ENCODE measurements around the gene GPR15. TPM values are rescaled to one million over a fixed set of nuclear protein-coding genes. Genes with fewer than 3 reads are reported as not detected.

The GPR15 gene
- total and polyA plus RNA-seq, 10 of the 15 experiments (the other 5 are each of a cell fraction or from before 2014, with no cell fraction given), result 70.7 to 150 (median 115) TPM

DNA sequence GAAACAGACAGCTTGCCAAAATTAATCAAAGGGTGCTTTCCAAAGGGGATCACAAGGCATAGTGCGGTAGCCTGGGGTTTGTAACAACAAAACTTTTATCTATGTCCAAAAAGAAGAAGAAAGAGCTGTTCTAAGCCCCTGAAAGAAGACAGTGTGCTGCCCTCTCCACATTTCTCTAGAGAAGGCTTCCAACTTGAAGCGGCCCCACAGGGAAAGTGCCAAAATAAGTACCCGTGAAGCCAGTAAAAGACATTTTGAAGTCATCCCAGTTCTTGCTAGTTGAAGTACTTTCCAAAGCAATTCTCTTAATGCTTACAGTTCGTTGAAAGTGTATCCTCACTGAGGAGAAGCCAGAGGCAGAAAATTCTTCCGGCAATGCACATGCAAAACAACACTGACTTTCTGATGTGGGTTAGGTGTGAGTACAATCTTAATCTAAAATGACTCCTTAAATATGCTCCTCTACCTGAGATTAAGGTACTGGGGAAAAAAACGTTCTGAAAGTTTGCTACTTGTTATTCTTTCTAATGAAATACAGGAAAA, 21.3 kb downstream of the GPR15 start (continued):
- TF ChIP-seq ETV6 (conservative IDR thresholded peaks at IDR 0.05 in 1 of 2, IDR thresholded peaks at IDR 0.05 in 1 of 2; ENCODE audit: borderline replicate concordance in 1 of 2, low read depth in 1 of 2) (no peak), TBL1XR1 (IDR thresholded peaks at IDR 0.05; ENCODE audit: low read depth, low read length) (no peak), MEF2A (IDR thresholded peaks at IDR 0.05; ENCODE audit: insufficient read depth, low read depth, low read length) (0 out of 2 replicates have a peak, but pooled peaks have one; percentile 2), SP1 (IDR thresholded peaks at IDR 0.05; ENCODE audit: low read depth, low read length) (no peak), PAX8 (IDR thresholded peaks at IDR 0.05) (no peak), JUND (IDR thresholded peaks at IDR 0.05; ENCODE audit: low read depth, low read length) (no peak), ZNF622 (IDR thresholded peaks at IDR 0.05) (no peak), SREBF2 (IDR thresholded peaks at IDR 0.05; ENCODE audit: low read length) (no peak), CEBPB (IDR thresholded peaks at IDR 0.05; ENCODE audit: borderline replicate concordance in 1 of 2, low read depth in 2 of 2, low read length in 2 of 2) (no peak), MEF2B (IDR thresholded peaks at IDR 0.05; ENCODE audit: partially characterized antibody, poor library complexity, severe bottlenecking) (no peak), TCF3 (IDR thresholded peaks at IDR 0.05; ENCODE audit: borderline replicate concordance, insufficient read depth, low read depth, low read length) (no peak), BCL11A (IDR thresholded peaks at IDR 0.05; ENCODE audit: low read depth, low read length) (no peak), HDAC2 (IDR thresholded peaks at IDR 0.05) (no peak), POLR2A (IDR thresholded peaks at IDR 0.05; ENCODE audit: low read depth, low read length) (no peak), CHD1 (IDR thresholded peaks at IDR 0.05; ENCODE audit: low read depth, low read length) (0 out of 2 replicates have a peak, but pooled peaks have one; percentile 11), EGR1 (IDR thresholded peaks at IDR 0.05; ENCODE audit: borderline replicate concordance in 1 of 2, low read depth in 2 of 2, low read length in 2 of 2) (no peak), KDM1A (IDR thresholded peaks at IDR 0.05; ENCODE audit: borderline replicate concordance) (no peak)
- TF ChIP-seq, protein P1, sequence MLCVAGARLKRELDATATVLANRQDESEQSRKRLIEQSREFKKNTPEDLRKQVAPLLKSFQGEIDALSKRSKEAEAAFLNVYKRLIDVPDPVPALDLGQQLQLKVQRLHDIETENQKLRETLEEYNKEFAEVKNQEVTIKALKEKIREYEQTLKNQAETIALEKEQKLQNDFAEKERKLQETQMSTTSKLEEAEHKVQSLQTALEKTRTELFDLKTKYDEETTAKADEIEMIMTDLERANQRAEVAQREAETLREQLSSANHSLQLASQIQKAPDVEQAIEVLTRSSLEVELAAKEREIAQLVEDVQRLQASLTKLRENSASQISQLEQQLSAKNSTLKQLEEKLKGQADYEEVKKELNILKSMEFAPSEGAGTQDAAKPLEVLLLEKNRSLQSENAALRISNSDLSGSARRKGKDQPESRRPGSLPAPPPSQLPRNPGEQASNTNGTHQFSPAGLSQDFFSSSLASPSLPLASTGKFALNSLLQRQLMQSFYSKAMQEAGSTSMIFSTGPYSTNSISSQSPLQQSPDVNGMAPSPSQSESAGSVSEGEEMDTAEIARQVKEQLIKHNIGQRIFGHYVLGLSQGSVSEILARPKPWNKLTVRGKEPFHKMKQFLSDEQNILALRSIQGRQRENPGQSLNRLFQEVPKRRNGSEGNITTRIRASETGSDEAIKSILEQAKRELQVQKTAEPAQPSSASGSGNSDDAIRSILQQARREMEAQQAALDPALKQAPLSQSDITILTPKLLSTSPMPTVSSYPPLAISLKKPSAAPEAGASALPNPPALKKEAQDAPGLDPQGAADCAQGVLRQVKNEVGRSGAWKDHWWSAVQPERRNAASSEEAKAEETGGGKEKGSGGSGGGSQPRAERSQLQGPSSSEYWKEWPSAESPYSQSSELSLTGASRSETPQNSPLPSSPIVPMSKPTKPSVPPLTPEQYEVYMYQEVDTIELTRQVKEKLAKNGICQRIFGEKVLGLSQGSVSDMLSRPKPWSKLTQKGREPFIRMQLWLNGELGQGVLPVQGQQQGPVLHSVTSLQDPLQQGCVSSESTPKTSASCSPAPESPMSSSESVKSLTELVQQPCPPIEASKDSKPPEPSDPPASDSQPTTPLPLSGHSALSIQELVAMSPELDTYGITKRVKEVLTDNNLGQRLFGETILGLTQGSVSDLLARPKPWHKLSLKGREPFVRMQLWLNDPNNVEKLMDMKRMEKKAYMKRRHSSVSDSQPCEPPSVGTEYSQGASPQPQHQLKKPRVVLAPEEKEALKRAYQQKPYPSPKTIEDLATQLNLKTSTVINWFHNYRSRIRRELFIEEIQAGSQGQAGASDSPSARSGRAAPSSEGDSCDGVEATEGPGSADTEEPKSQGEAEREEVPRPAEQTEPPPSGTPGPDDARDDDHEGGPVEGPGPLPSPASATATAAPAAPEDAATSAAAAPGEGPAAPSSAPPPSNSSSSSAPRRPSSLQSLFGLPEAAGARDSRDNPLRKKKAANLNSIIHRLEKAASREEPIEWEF (IDR thresholded peaks at IDR 0.05; ENCODE audit: insufficient replicate concordance, low read depth, low read length), result no peak
- TF ChIP-seq, protein P2, sequence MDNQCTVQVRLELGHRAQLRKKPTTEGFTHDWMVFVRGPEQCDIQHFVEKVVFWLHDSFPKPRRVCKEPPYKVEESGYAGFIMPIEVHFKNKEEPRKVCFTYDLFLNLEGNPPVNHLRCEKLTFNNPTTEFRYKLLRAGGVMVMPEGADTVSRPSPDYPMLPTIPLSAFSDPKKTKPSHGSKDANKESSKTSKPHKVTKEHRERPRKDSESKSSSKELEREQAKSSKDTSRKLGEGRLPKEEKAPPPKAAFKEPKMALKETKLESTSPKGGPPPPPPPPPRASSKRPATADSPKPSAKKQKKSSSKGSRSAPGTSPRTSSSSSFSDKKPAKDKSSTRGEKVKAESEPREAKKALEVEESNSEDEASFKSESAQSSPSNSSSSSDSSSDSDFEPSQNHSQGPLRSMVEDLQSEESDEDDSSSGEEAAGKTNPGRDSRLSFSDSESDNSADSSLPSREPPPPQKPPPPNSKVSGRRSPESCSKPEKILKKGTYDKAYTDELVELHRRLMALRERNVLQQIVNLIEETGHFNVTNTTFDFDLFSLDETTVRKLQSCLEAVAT (IDR thresholded peaks at IDR 0.05), result peak; percentile 53
- TF ChIP-seq, protein P3, sequence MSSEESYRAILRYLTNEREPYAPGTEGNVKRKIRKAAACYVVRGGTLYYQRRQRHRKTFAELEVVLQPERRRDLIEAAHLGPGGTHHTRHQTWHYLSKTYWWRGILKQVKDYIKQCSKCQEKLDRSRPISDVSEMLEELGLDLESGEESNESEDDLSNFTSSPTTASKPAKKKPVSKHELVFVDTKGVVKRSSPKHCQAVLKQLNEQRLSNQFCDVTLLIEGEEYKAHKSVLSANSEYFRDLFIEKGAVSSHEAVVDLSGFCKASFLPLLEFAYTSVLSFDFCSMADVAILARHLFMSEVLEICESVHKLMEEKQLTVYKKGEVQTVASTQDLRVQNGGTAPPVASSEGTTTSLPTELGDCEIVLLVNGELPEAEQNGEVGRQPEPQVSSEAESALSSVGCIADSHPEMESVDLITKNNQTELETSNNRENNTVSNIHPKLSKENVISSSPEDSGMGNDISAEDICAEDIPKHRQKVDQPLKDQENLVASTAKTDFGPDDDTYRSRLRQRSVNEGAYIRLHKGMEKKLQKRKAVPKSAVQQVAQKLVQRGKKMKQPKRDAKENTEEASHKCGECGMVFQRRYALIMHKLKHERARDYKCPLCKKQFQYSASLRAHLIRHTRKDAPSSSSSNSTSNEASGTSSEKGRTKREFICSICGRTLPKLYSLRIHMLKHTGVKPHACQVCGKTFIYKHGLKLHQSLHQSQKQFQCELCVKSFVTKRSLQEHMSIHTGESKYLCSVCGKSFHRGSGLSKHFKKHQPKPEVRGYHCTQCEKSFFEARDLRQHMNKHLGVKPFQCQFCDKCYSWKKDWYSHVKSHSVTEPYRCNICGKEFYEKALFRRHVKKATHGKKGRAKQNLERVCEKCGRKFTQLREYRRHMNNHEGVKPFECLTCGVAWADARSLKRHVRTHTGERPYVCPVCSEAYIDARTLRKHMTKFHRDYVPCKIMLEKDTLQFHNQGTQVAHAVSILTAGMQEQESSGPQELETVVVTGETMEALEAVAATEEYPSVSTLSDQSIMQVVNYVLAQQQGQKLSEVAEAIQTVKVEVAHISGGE (CRISPR knock-in tag; IDR thresholded peaks at IDR 0.05), result no peak

Measured in GM12878 (cell line).